Stomach (tissue), 9 donors: ENCODE data around the gene VSTM4. TPM values are rescaled to one million over a fixed set of nuclear protein-coding genes. Genes with fewer than 3 reads are reported as not detected.

Experiments used
- DNase-seq, 2 donors: peaks; one replicate each; pipeline versions ENCODE4 v3.0.0 to v3.0.0-alpha.2; 2013 to 2019
- H3K27ac ChIP-seq, 5 donors: fragments of 200-600 bp in 4 of 5; sonication (generic) in 4 of 5; one replicate each; pipeline ENCODE4 v1.5.1; 2013 to 2019; ENCODE audit warnings: mild to moderate bottlenecking in 1 of 5, moderate library complexity in 1 of 5
- H3K27me3 ChIP-seq, 3 donors: fragments of 200-600 bp; sonication (generic); one replicate each; pipeline ENCODE4 v1.5.1; 2017 to 2019; ENCODE audit warnings: mixed run types in 1 of 3
- H3K36me3 ChIP-seq, 4 donors: fragments of 200-600 bp; sonication (generic); 1 replicate in 3 of 4; 2 replicates in 1 of 4; pipeline ENCODE4 v1.5.1; 2016 to 2019
- H3K4me1 ChIP-seq, 4 donors: fragments of 200-600 bp; sonication (generic); one replicate each; pipeline ENCODE4 v1.5.1; 2016 to 2019
- H3K4me3 ChIP-seq, 4 donors: fragments of 200-600 bp; sonication (generic) in 3 of 4; one replicate each; pipeline ENCODE4 v1.5.1; 2016 to 2019; ENCODE audit warnings: mild to moderate bottlenecking in 1 of 4
- H3K9me3 ChIP-seq, 4 donors: fragments of 200-600 bp; sonication (generic); one replicate each; pipeline ENCODE4 v1.5.1; 2016 to 2019
- CTCF ChIP-seq, 7 experiments: fragments of 450-650 bp in 4 of 7; fragments of 200-600 bp in 3 of 7; sonication (generic) in 3 of 7; IDR thresholded peaks; one replicate each; pipeline ENCODE4 v1.5.1; 2016 to 2019; ENCODE audit warnings: antibody characterized with exemption in 7 of 7, control low read depth in 2 of 7, mild to moderate bottlenecking in 1 of 7
- EP300 ChIP-seq: sonication (generic); formaldehyde crosslinking; IDR thresholded peaks from one replicate; pipeline ENCODE4 v1.6.1; 2017; ENCODE audit warnings: antibody characterized with exemption
- POLR2A ChIP-seq, 4 donors: fragments of 450-650 bp; IDR thresholded peaks; one replicate each; pipeline ENCODE4 v1.6.1; 2016; ENCODE audit warnings: antibody characterized with exemption in 4 of 4, control low read depth in 2 of 4, mild to moderate bottlenecking in 1 of 4, moderate library complexity in 1 of 4
- POLR2AphosphoS5 ChIP-seq, 3 donors: sonication (generic); formaldehyde crosslinking; IDR thresholded peaks; one replicate each; pipeline ENCODE4 v1.6.1; 2016; ENCODE audit warnings: antibody characterized with exemption in 3 of 3
- WGBS, 5 donors: extraction: QIAGEN DNeasy Blood & Tissue Kit in 3 of 5; methylation state at CpG; one replicate each; pipeline versions ENCODE4 v1.1.5 to v1.1.7; 2013 to 2018; 5-methylcytosine and 5-hydroxymethylcytosine counted together
- intact Hi-C: fragments of 100-400 bp; cut with DNase I; formaldehyde crosslinking; loops from one replicate; pipeline ENCODE4 v1.15.1; 2023; ENCODE audit warnings: low total_unique reads
- polyA plus RNA-seq, 3 donors: library from polyadenylated mRNA; stranded (reverse); fragments of 200-250 nt; gene quantifications; one replicate each; pipeline ENCODE4 v1.2.3, GENCODE V29; 2013
- total RNA-seq, 5 donors: library from RNA; depleted of rRNA; stranded (reverse); fragments of >200 nt; gene quantifications; one replicate each; pipeline versions ENCODE4 v1.1.0 to v1.2.3, GENCODE V29; 2014 to 2016
- donor health status: healthy with polysubstance abuse.
- donor health status: Bipolar disorder and iron deficiency.
- donor health status: healthy.

VSTM4 gene
- total and polyA plus RNA-seq, 8 donors: 0.58 to 23.1 (median 3.0) TPM

- Histone ChIP-seq H3K9me3 (peaks cover 0 to 5% (median 0%) of the 10 kb centered on the region in 4 donors), H3K4me1 (peaks cover 0 to 31% (median 7%) of the 10 kb centered on the region in 4 donors), H3K4me3 (no peak overlapping the region), H3K27me3 (no peaks in the 10 kb centered on the region), H3K36me3 (no peaks in the 10 kb centered on the region), H3K27ac (no peak overlapping the region)
- TF ChIP-seq POLR2AphosphoS5 (IDR thresholded peaks at IDR 0.05) (no peak), POLR2A (IDR thresholded peaks at IDR 0.05) (no peak), EP300 (no peak), CTCF (IDR thresholded peaks at IDR 0.05) (no peak)
- DNase-seq: no peak
- intact Hi-C loops: no loop called here
- WGBS, 5 donors: 69 to 73% (median 72%) methylated on average over 10 to 13 of the region's 13 CpGs
Observed at GRCh38 chr10:49008505-49009198, 106.7 kb downstream of the VSTM4 start.

- intact Hi-C loops: no loop called here
- Histone ChIP-seq H3K4me1 (peaks cover 0 to 29% (median 4%) of the 10 kb centered on the region in 4 donors), H3K27ac (no peak overlapping the region), H3K4me3 (no peak overlapping the region), H3K9me3 (peaks cover 0 to 5% (median 0%) of the 10 kb centered on the region in 4 donors), H3K36me3 (no peaks in the 10 kb centered on the region), H3K27me3 (no peaks in the 10 kb centered on the region)
- WGBS, 5 donors: 38 to 60% (median 53%) methylated on average over 1 of the region's 1 CpG
- TF ChIP-seq CTCF (IDR thresholded peaks at IDR 0.05): no peak
- no peak for DNase-seq
Observed at GRCh38 chr10:49008091-49008490, 107.2 kb downstream of the VSTM4 start.

- H3K27me3 ChIP-seq: no peaks in the 10 kb centered on the region
- peaks cover 0 to 5% (median 0%) of the 10 kb centered on the region in 4 donors for H3K9me3 ChIP-seq
- no peak overlapping the region for H3K27ac ChIP-seq
- no peaks in the 10 kb centered on the region for H3K36me3 ChIP-seq
- WGBS, 5 donors: 54 to 71% (median 67%) methylated on average over 5 of the region's 5 CpGs
- intact Hi-C loops: no loop called here
- H3K4me1 ChIP-seq: peaks cover 0 to 23% (median 0%) of the 10 kb centered on the region in 4 donors
- no peak for DNase-seq
- TF ChIP-seq CTCF (IDR thresholded peaks at IDR 0.05): no peak
- TF ChIP-seq EP300: no peak
- no peak for TF ChIP-seq POLR2AphosphoS5 (IDR thresholded peaks at IDR 0.05)
- TF ChIP-seq POLR2A (IDR thresholded peaks at IDR 0.05): no peak
- H3K4me3 ChIP-seq: no peak overlapping the region
Observed at GRCh38 chr10:49007129-49007528, 108.2 kb downstream of the VSTM4 start.

- Histone ChIP-seq H3K36me3 (no peaks in the 10 kb centered on the region), H3K4me1 (peaks cover 0 to 22% (median 0%) of the 10 kb centered on the region in 4 donors), H3K27ac (no peak overlapping the region), H3K4me3 (no peak overlapping the region), H3K9me3 (peaks cover 0 to 5% (median 0%) of the 10 kb centered on the region in 4 donors), H3K27me3 (no peaks in the 10 kb centered on the region)
- 66 to 77% (median 73%) methylated on average over 5 of the region's 5 CpGs for WGBS, 5 donors
- TF ChIP-seq POLR2A (IDR thresholded peaks at IDR 0.05) (no peak), POLR2AphosphoS5 (IDR thresholded peaks at IDR 0.05) (no peak), EP300 (no peak), CTCF (IDR thresholded peaks at IDR 0.05) (no peak)
- intact Hi-C loops: no loop called here
- DNase-seq: no peak
Observed at GRCh38 chr10:49005270-49005669, 110.1 kb downstream of the VSTM4 start.
